HG02678 (cell line): Measurements from ENCODE around the gene CHMP2B.
"Not testable (repeated sequence)": the region's sequence is repeated elsewhere in the genome, so short reads cannot be mapped to it uniquely, and the experiment has no call there.

Experiments
- ATAC-seq: cut with Tn5 transposase; IDR thresholded peaks from one replicate; pipeline ENCODE4 v1.9.1; 2021; ENCODE audit warnings: mild to moderate bottlenecking, moderate library complexity; ENCODE audit not compliant: unreplicated experiment

CHMP2B gene

GRCh38 chr3:87305031-87305430 lies 77.9 kb downstream of the CHMP2B start:
- ATAC-seq: not testable (repeated sequence)
